OCI-LY7 (cell line): ENCODE data around the gene IGF1R. TPM values are rescaled to one million over a fixed set of nuclear protein-coding genes. Genes with fewer than 3 reads are reported as not detected.

Experiments
- BruUV-seq: library from RNA; stranded (reverse); fragments of 400-500 nt; replicated peaks from 2 replicates; lab custom pipeline; 2021; lab: Mats Ljungman, UMichigan
- CTCF ChIA-PET: fragments of 300-600 bp; sonication (Branson Sonifier 250); formaldehyde crosslinking; loops from one replicate; lab custom pipeline; 2022; ENCODE audit warnings: antibody characterized with exemption; ENCODE audit not compliant: unreplicated experiment; lab: Charles Lee
- POLR2A ChIA-PET: fragments of 300-600 bp; sonication (Branson Sonifier 250); formaldehyde crosslinking; loops from one replicate; lab custom pipeline; 2022; ENCODE audit warnings: antibody characterized with exemption; lab: Charles Lee
- DNase-seq: peaks from one replicate; pipeline ENCODE4 v3.0.0-alpha.2; 2015; ENCODE audit warnings: low spot score
- H2AFZ ChIP-seq: fragments of 200-600 bp; sonication (generic), shearing (Covaris generic); 2 replicates; pipeline ENCODE4 v1.6.1; 2014; ENCODE audit warnings: mild to moderate bottlenecking, antibody characterized with exemption, low read length, moderate library complexity
- H3K27ac ChIP-seq: fragments of 200-600 bp; sonication (generic); 2 replicates; pipeline ENCODE4 v1.5.1; 2014; ENCODE audit warnings: mixed run types, low read depth, mild to moderate bottlenecking, moderate library complexity, low read length, inconsistent platforms; ENCODE audit not compliant: poor library complexity, severe bottlenecking
- H3K36me3 ChIP-seq: fragments of 200-600 bp; sonication (generic); 2 replicates; pipeline ENCODE4 v1.6.1; 2014; ENCODE audit warnings: mild to moderate bottlenecking, antibody characterized with exemption, low read length, moderate library complexity, mixed read lengths; ENCODE audit not compliant: insufficient read depth
- H3K4me1 ChIP-seq: fragments of 200-600 bp; sonication (generic); 2 replicates; pipeline ENCODE4 v1.5.1; 2014; ENCODE audit warnings: mild to moderate bottlenecking, low read length; ENCODE audit not compliant: insufficient read depth, poor library complexity, severe bottlenecking
- H3K4me2 ChIP-seq: fragments of 200-600 bp; sonication (generic); 2 replicates; pipeline ENCODE4 v1.6.1; 2014; ENCODE audit warnings: mild to moderate bottlenecking, low read length
- H3K4me3 ChIP-seq: fragments of 200-600 bp; sonication (generic); 2 replicates; pipeline ENCODE4 v1.5.1; 2014; ENCODE audit warnings: mild to moderate bottlenecking, low read depth, low read length; ENCODE audit not compliant: poor library complexity, severe bottlenecking
- H3K79me2 ChIP-seq: fragments of 200-600 bp; sonication (generic); 2 replicates; pipeline ENCODE4 v1.6.1; 2016; ENCODE audit warnings: low read depth, mild to moderate bottlenecking, low read length, moderate library complexity, mixed read lengths; ENCODE audit not compliant: insufficient read depth
- H3K9me2 ChIP-seq: fragments of 200-600 bp; sonication (generic); 2 replicates; pipeline ENCODE4 v1.6.1; 2016; ENCODE audit warnings: mild to moderate bottlenecking, low read length, mixed read lengths; ENCODE audit not compliant: insufficient read depth
- H3K9me3 ChIP-seq: fragments of 200-600 bp; sonication (generic); 2 replicates; pipeline ENCODE4 v1.6.1; 2014; ENCODE audit warnings: mild to moderate bottlenecking, mixed run types, low read length, mixed read lengths
- H4K20me1 ChIP-seq: fragments of 200-600 bp; sonication (generic); 2 replicates; pipeline ENCODE4 v1.6.1; 2014; ENCODE audit warnings: mild to moderate bottlenecking, antibody characterized with exemption, low read length, moderate library complexity, mixed read lengths; ENCODE audit not compliant: insufficient read depth
- EZH2phosphoT487 ChIP-seq: fragments of 200-600 bp; sonication (generic); IDR thresholded peaks from 2 replicates; pipeline ENCODE4 v1.6.1; 2018; ENCODE audit warnings: low read depth, borderline replicate concordance, mild to moderate bottlenecking, mixed run types, antibody characterized with exemption, low read length, moderate library complexity, mixed read lengths
- intact Hi-C: fragments of 100-400 bp; cut with micrococcal nuclease; formaldehyde crosslinking; loops from one replicate; pipeline ENCODE4 v1.10.0; 2022; ENCODE audit not compliant: unreplicated experiment
- total RNA-seq, 2 experiments: library from RNA; depleted of rRNA in 1 of 2; stranded (reverse); fragments of >200 nt in 1 of 2; shearing (Covaris generic) in 1 of 2; gene quantifications; 2 replicates each; pipeline ENCODE4 v1.2.3, GENCODE V29; 2014 to 2022
- TF ChIP-seq, protein P1 (sequence below): fragments of 200-600 bp; sonication (generic); conservative IDR thresholded peaks from 2 replicates; pipeline ENCODE4 v1.5.1; 2014; ENCODE audit warnings: mild to moderate bottlenecking, antibody characterized with exemption, low read length, moderate library complexity, mixed read lengths

The IGF1R gene
- total RNA-seq, 2 experiments from 2014 or later = 26.5 to 29.1 TPM

- Histone ChIP-seq H3K9me2 (no peaks in the 10 kb centered on the region), H4K20me1 (no peaks in the 10 kb centered on the region), H2AFZ (no peak overlapping the region), H3K4me2 (no peak overlapping the region), H3K79me2 (no peaks in the 10 kb centered on the region), H3K4me3 (no peak overlapping the region), H3K36me3 (no peaks in the 10 kb centered on the region), H3K9me3 (no peaks in the 10 kb centered on the region), H3K27ac (no peak overlapping the region), H3K4me1 (no peaks in the 10 kb centered on the region)
- no TSS peak for BruUV-seq
- DNase-seq = no peak
- TF ChIP-seq, protein P1, sequence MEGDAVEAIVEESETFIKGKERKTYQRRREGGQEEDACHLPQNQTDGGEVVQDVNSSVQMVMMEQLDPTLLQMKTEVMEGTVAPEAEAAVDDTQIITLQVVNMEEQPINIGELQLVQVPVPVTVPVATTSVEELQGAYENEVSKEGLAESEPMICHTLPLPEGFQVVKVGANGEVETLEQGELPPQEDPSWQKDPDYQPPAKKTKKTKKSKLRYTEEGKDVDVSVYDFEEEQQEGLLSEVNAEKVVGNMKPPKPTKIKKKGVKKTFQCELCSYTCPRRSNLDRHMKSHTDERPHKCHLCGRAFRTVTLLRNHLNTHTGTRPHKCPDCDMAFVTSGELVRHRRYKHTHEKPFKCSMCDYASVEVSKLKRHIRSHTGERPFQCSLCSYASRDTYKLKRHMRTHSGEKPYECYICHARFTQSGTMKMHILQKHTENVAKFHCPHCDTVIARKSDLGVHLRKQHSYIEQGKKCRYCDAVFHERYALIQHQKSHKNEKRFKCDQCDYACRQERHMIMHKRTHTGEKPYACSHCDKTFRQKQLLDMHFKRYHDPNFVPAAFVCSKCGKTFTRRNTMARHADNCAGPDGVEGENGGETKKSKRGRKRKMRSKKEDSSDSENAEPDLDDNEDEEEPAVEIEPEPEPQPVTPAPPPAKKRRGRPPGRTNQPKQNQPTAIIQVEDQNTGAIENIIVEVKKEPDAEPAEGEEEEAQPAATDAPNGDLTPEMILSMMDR = no peak
- no peak for TF ChIP-seq EZH2phosphoT487
- CTCF ChIA-PET = no interaction called here
- intact Hi-C loops = no loop called here
- POLR2A ChIA-PET = no interaction called here
Observed at GRCh38 chr15:98958076-98958475, 309.7 kb downstream of the IGF1R start.

- no TSS peak for BruUV-seq
- Histone ChIP-seq H3K9me3 (no peaks in the 10 kb centered on the region), H4K20me1 (no peaks in the 10 kb centered on the region), H3K9me2 (no peaks in the 10 kb centered on the region), H3K79me2 (no peaks in the 10 kb centered on the region), H2AFZ (no peak overlapping the region), H3K4me3 (no peak overlapping the region), H3K4me2 (no peak overlapping the region), H3K36me3 (no peaks in the 10 kb centered on the region), H3K27ac (no peak overlapping the region), H3K4me1 (no peaks in the 10 kb centered on the region)
- ChIA-PET CTCF (no interaction called here), POLR2A (no interaction called here)
- TF ChIP-seq EZH2phosphoT487 = no peak
- TF ChIP-seq, protein P1 = no peak
- intact Hi-C loops = no loop called here
- no peak for DNase-seq
Observed at GRCh38 chr15:98958918-98959639, 310.7 kb downstream of the IGF1R start.

DNA sequence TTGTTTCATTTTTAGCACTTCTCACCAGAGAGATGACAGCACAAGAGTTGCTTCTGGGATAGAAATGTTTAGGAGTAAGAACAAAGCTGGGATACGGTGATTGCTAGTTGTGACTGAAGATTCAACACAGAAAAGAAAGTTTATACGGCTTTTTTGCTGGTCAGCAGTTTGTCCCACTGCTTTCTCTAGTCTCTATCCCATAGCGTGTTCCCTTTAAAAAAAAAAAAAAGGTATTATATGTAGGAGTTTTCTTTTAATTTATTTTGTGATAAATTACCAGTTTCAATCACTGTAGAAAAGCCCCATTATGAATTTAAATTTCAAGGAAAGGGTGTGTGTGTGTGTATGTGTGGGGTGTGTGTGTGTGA is 311.3 kb downstream of the IGF1R start:
- H3K4me1 ChIP-seq = no peaks in the 10 kb centered on the region
- DNase-seq = no peak
- BruUV-seq = no TSS peak
- H3K79me2 ChIP-seq = no peaks in the 10 kb centered on the region
- no peak overlapping the region for H3K4me2 ChIP-seq
- H2AFZ ChIP-seq = no peak overlapping the region
- H3K36me3 ChIP-seq = no peaks in the 10 kb centered on the region
- H3K4me3 ChIP-seq = no peak overlapping the region
- TF ChIP-seq, protein P1 = no peak
- no peak for TF ChIP-seq EZH2phosphoT487
- POLR2A ChIA-PET = no interaction called here
- H3K9me2 ChIP-seq = no peaks in the 10 kb centered on the region
- H4K20me1 ChIP-seq = no peaks in the 10 kb centered on the region
- no peaks in the 10 kb centered on the region for H3K9me3 ChIP-seq
- no peak overlapping the region for H3K27ac ChIP-seq
- intact Hi-C loops = no loop called here
- CTCF ChIA-PET = no interaction called here
